ENCODE data around the gene AMY1B. TPM values are rescaled to one million over a fixed set of nuclear protein-coding genes. Genes with fewer than 3 reads are reported as not detected.
"Not testable (repeated sequence)": the region's sequence is repeated elsewhere in the genome, so short reads cannot be mapped to it uniquely, and the experiment has no call there.

Gene AMY1B
- not detected for total RNA-seq

DNA sequence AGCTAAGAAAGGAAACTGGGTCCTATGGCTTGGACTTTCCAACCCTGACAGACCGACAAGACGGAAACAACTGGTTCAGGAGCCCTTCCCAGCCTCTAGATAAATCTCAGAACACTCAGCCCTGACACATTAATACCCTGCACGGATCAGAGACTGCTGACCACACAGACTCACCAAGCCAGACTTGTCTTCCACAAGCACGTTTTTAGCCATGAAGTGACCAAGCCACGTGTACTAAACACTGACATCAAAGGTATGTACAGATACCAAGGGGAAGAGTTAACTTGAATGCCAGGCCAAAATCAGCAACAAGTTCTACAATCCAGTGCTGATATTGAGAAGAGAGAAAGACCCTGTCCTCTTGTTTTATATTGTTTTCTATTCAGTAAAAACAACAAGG, at the start of gene AMY1B:
Gene AMY1B, minus strand, starts transcription at position 101 of the 400 bp plus-strand sequence. CDS start 571 bp downstream, outside the sequence.
- ATAC-seq (ENCODE audit: insufficient number of reproducible peaks, low FRiP score, low read depth); H3K36me3 ChIP-seq; H3K27me3 ChIP-seq (replicated peaks; ENCODE audit: insufficient read depth); H3K4me3 ChIP-seq; H3K4me1 ChIP-seq (ENCODE audit: control insufficient read depth in 1 of 2, low read depth in 2 of 2); H3K9me3 ChIP-seq; H3K27ac ChIP-seq; DNase-seq (ENCODE audit: low spot score): not testable (repeated sequence)

DNA sequence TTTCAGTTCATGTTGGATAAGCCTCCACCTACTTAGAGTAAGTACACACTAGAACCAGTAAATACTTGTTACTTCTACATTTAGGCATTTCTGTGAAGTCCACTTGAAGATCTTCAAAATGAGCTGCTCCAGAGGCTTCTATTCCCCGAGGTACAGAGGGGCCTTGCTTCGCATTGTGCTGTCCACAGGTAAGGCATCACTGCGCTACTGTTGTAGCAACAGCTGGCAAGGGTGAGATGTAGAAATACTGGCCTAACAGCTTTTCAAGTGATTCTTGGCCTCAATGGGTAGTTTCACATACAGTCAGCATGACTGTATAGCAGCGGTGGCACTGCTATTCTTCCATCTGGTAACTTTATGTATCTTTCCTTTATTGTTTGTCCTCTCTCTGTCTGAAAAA, 49.0 kb upstream of the AMY1B start:
- not testable (repeated sequence) for ATAC-seq (ENCODE audit: insufficient number of reproducible peaks, low FRiP score, low read depth); H3K27me3 ChIP-seq (replicated peaks; ENCODE audit: insufficient read depth); H3K4me3 ChIP-seq; H3K36me3 ChIP-seq; H3K27ac ChIP-seq; H3K9me3 ChIP-seq; H3K4me1 ChIP-seq (ENCODE audit: control insufficient read depth in 1 of 2, low read depth in 2 of 2); DNase-seq (ENCODE audit: low spot score)

GRCh38 chr1:103744449-103744848, 48.4 kb upstream of the AMY1B start:
- H3K4me1 ChIP-seq (ENCODE audit: control insufficient read depth in 1 of 2, low read depth in 2 of 2); DNase-seq (ENCODE audit: low spot score); H3K9me3 ChIP-seq; ATAC-seq (ENCODE audit: insufficient number of reproducible peaks, low FRiP score, low read depth); H3K36me3 ChIP-seq; H3K27me3 ChIP-seq (replicated peaks; ENCODE audit: insufficient read depth); H3K4me3 ChIP-seq; H3K27ac ChIP-seq: not testable (repeated sequence)

- not testable (repeated sequence) for H3K9me3 ChIP-seq; DNase-seq (ENCODE audit: low spot score); H3K4me1 ChIP-seq (ENCODE audit: control insufficient read depth in 1 of 2, low read depth in 2 of 2); H3K36me3 ChIP-seq; H3K4me3 ChIP-seq; H3K27me3 ChIP-seq (replicated peaks; ENCODE audit: insufficient read depth); H3K27ac ChIP-seq; ATAC-seq (ENCODE audit: insufficient number of reproducible peaks, low FRiP score, low read depth)
These were observed 42.0 kb upstream of the AMY1B start for GRCh38 chr1:103738031-103738430.

DNA sequence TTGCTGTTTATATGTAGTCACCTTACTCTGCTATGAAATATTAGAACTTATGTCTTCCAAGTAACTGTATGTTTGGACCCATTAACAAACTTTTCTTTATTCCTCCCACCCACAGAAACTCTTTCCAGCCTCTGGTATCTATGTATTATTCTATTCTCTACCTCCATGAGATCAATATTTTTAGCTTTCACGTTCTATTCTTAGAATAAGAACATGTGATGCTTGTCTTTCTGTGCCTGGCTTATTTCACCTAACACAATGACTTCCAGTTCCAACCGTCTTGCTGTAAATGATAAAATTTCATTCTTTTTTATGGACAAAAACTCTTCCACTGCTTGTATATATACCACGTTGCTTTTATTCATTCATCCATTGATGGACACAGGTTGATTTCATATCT, 39.3 kb upstream of the AMY1B start:
- DNase-seq (ENCODE audit: low spot score); H3K36me3 ChIP-seq; H3K27me3 ChIP-seq (replicated peaks; ENCODE audit: insufficient read depth); ATAC-seq (ENCODE audit: insufficient number of reproducible peaks, low FRiP score, low read depth); H3K27ac ChIP-seq; H3K4me1 ChIP-seq (ENCODE audit: control insufficient read depth in 1 of 2, low read depth in 2 of 2); H3K9me3 ChIP-seq; H3K4me3 ChIP-seq: not testable (repeated sequence)

GRCh38 chr1:103721473-103721872, 25.5 kb upstream of the AMY1B start:
- not testable (repeated sequence) for H3K4me3 ChIP-seq; H3K36me3 ChIP-seq; DNase-seq (ENCODE audit: low spot score); H3K4me1 ChIP-seq (ENCODE audit: control insufficient read depth in 1 of 2, low read depth in 2 of 2); ATAC-seq (ENCODE audit: insufficient number of reproducible peaks, low FRiP score, low read depth); H3K9me3 ChIP-seq; H3K27ac ChIP-seq; H3K27me3 ChIP-seq (replicated peaks; ENCODE audit: insufficient read depth)

- H3K27me3 ChIP-seq (replicated peaks; ENCODE audit: insufficient read depth); H3K9me3 ChIP-seq; DNase-seq (ENCODE audit: low spot score); H3K4me3 ChIP-seq; H3K4me1 ChIP-seq (ENCODE audit: control insufficient read depth in 1 of 2, low read depth in 2 of 2); ATAC-seq (ENCODE audit: insufficient number of reproducible peaks, low FRiP score, low read depth); H3K36me3 ChIP-seq; H3K27ac ChIP-seq: not testable (repeated sequence)
These were observed 21.4 kb upstream of the AMY1B start for GRCh38 chr1:103717404-103717803.

DNA sequence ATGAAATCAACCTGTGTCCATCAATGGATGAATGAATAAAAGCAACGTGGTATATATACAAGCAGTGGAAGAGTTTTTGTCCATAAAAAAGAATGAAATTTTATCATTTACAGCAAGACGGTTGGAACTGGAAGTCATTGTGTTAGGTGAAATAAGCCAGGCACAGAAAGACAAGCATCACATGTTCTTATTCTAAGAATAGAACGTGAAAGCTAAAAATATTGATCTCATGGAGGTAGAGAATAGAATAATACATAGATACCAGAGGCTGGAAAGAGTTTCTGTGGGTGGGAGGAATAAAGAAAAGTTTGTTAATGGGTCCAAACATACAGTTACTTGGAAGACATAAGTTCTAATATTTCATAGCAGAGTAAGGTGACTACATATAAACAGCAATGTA, 14.4 kb upstream of the AMY1B start:
- H3K4me1 ChIP-seq (ENCODE audit: control insufficient read depth in 1 of 2, low read depth in 2 of 2); H3K36me3 ChIP-seq; ATAC-seq (ENCODE audit: insufficient number of reproducible peaks, low FRiP score, low read depth); H3K27ac ChIP-seq; H3K4me3 ChIP-seq; H3K27me3 ChIP-seq (replicated peaks; ENCODE audit: insufficient read depth); DNase-seq (ENCODE audit: low spot score); H3K9me3 ChIP-seq: not testable (repeated sequence)

- H3K4me3 ChIP-seq; H3K36me3 ChIP-seq; H3K27me3 ChIP-seq (replicated peaks; ENCODE audit: insufficient read depth); DNase-seq (ENCODE audit: low spot score); H3K27ac ChIP-seq; ATAC-seq (ENCODE audit: insufficient number of reproducible peaks, low FRiP score, low read depth); H3K4me1 ChIP-seq (ENCODE audit: control insufficient read depth in 1 of 2, low read depth in 2 of 2); H3K9me3 ChIP-seq: not testable (repeated sequence)
These were observed 11.7 kb upstream of the AMY1B start for GRCh38 chr1:103707670-103708069.

DNA sequence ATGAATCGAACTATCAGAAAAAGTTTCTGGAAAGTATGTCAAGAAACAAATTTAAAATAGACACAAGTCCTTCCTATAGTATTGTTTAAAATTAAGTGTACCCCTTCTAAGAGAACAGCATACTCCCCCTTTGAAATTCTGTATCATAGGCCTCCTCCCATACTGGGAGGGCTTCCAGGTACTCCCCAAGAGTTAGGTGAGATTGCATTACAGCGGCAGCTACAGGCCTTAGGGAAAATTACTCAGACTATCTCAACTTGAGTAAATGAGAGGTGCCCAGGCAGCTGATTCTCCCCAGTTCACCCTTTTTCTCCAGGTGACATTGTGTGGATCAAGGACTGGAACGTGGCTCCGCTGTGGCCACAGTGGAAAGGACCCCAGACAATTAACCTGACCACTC, 5.2 kb upstream of the AMY1B start:
- not testable (repeated sequence) for H3K36me3 ChIP-seq; DNase-seq (ENCODE audit: low spot score); H3K4me1 ChIP-seq (ENCODE audit: control insufficient read depth in 1 of 2, low read depth in 2 of 2); H3K9me3 ChIP-seq; H3K27me3 ChIP-seq (replicated peaks; ENCODE audit: insufficient read depth); H3K27ac ChIP-seq; H3K4me3 ChIP-seq; ATAC-seq (ENCODE audit: insufficient number of reproducible peaks, low FRiP score, low read depth)

GRCh38 chr1:103700669-103701068, 4.7 kb upstream of the AMY1B start:
- DNase-seq (ENCODE audit: low spot score); ATAC-seq (ENCODE audit: insufficient number of reproducible peaks, low FRiP score, low read depth); H3K4me3 ChIP-seq; H3K27ac ChIP-seq; H3K27me3 ChIP-seq (replicated peaks; ENCODE audit: insufficient read depth); H3K4me1 ChIP-seq (ENCODE audit: control insufficient read depth in 1 of 2, low read depth in 2 of 2); H3K36me3 ChIP-seq; H3K9me3 ChIP-seq: not testable (repeated sequence)

GRCh38 chr1:103697430-103697829, 1.4 kb upstream of the AMY1B start:
- H3K9me3 ChIP-seq; ATAC-seq (ENCODE audit: insufficient number of reproducible peaks, low FRiP score, low read depth); H3K36me3 ChIP-seq; H3K27me3 ChIP-seq (replicated peaks; ENCODE audit: insufficient read depth); H3K27ac ChIP-seq; H3K4me1 ChIP-seq (ENCODE audit: control insufficient read depth in 1 of 2, low read depth in 2 of 2); H3K4me3 ChIP-seq; DNase-seq (ENCODE audit: low spot score): not testable (repeated sequence)

GRCh38 chr1:103676335-103676734, 19.7 kb downstream of the AMY1B start:
- DNase-seq (ENCODE audit: low spot score); H3K4me3 ChIP-seq; H3K4me1 ChIP-seq (ENCODE audit: control insufficient read depth in 1 of 2, low read depth in 2 of 2); H3K27ac ChIP-seq; H3K36me3 ChIP-seq; H3K9me3 ChIP-seq; H3K27me3 ChIP-seq (replicated peaks; ENCODE audit: insufficient read depth); ATAC-seq (ENCODE audit: insufficient number of reproducible peaks, low FRiP score, low read depth): not testable (repeated sequence)

Data from thoracic aorta (tissue), 2 donors.